ENCODE measurements around the gene RUFY2. TPM values are rescaled to one million over a fixed set of nuclear protein-coding genes. Genes with fewer than 3 reads are reported as not detected.

The RUFY2 gene
- total and polyA plus RNA-seq, 4 donors = 1.6 to 11.2 (median 7.7) TPM

GRCh38 chr10:68419376-68419775 is 12.3 kb upstream of the RUFY2 start:
- Histone ChIP-seq H3K36me3 (ENCODE audit: control insufficient read depth in 4 of 4, insufficient read depth in 3 of 4, low read depth in 1 of 4, low read length in 3 of 4) (peaks cover 0 to 2% (median 0%) of the 10 kb centered on the region in 4 donors), H3K9ac (ENCODE audit: low read depth in 1 of 2, low read length in 2 of 2) (no peak overlapping the region), H3K9me3 (ENCODE audit: control insufficient read depth in 4 of 4, low read length in 3 of 4) (no peaks in the 10 kb centered on the region), H3K27ac (ENCODE audit: low read depth in 1 of 2, low read length in 2 of 2) (no peak overlapping the region), H3K27me3 (ENCODE audit: control insufficient read depth in 4 of 4, insufficient read depth in 4 of 4, low read length in 3 of 4) (no peaks in the 10 kb centered on the region), H3K4me3 (ENCODE audit: low read depth in 1 of 3, low read length in 3 of 3) (no peak overlapping the region), H3K4me1 (ENCODE audit: control insufficient read depth in 4 of 4, insufficient read depth in 4 of 4, low read length in 3 of 4) (no peaks in the 10 kb centered on the region)
- TF ChIP-seq FOXA2 (IDR thresholded peaks at IDR 0.05) = no peak
- no peak for TF ChIP-seq HNF4A (conservative IDR thresholded peaks at IDR 0.05)
- no peak for TF ChIP-seq TAF1 (conservative IDR thresholded peaks at IDR 0.05)
- TF ChIP-seq, protein P1, sequence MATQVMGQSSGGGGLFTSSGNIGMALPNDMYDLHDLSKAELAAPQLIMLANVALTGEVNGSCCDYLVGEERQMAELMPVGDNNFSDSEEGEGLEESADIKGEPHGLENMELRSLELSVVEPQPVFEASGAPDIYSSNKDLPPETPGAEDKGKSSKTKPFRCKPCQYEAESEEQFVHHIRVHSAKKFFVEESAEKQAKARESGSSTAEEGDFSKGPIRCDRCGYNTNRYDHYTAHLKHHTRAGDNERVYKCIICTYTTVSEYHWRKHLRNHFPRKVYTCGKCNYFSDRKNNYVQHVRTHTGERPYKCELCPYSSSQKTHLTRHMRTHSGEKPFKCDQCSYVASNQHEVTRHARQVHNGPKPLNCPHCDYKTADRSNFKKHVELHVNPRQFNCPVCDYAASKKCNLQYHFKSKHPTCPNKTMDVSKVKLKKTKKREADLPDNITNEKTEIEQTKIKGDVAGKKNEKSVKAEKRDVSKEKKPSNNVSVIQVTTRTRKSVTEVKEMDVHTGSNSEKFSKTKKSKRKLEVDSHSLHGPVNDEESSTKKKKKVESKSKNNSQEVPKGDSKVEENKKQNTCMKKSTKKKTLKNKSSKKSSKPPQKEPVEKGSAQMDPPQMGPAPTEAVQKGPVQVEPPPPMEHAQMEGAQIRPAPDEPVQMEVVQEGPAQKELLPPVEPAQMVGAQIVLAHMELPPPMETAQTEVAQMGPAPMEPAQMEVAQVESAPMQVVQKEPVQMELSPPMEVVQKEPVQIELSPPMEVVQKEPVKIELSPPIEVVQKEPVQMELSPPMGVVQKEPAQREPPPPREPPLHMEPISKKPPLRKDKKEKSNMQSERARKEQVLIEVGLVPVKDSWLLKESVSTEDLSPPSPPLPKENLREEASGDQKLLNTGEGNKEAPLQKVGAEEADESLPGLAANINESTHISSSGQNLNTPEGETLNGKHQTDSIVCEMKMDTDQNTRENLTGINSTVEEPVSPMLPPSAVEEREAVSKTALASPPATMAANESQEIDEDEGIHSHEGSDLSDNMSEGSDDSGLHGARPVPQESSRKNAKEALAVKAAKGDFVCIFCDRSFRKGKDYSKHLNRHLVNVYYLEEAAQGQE (IDR thresholded peaks at IDR 0.05) = no peak
- WGBS = 95% methylated on average over 3 of the region's 3 CpGs
- DNase-seq (ENCODE audit: low spot score) = no peak

- no peaks in the 10 kb centered on the region for H3K9me3 ChIP-seq (ENCODE audit: control insufficient read depth in 4 of 4, low read length in 3 of 4)
- H3K4me1 ChIP-seq (ENCODE audit: control insufficient read depth in 4 of 4, insufficient read depth in 4 of 4, low read length in 3 of 4) = peaks cover 0 to 12% (median 5%) of the 10 kb centered on the region in 4 donors
- no peak overlapping the region for H3K4me3 ChIP-seq (ENCODE audit: low read depth in 1 of 3, low read length in 3 of 3)
- no peak for DNase-seq (ENCODE audit: low spot score)
- no peak overlapping the region for H3K9ac ChIP-seq (ENCODE audit: low read depth in 1 of 2, low read length in 2 of 2)
- H3K27me3 ChIP-seq (ENCODE audit: control insufficient read depth in 4 of 4, insufficient read depth in 4 of 4, low read length in 3 of 4) = no peaks in the 10 kb centered on the region
- TF ChIP-seq FOXA1 (IDR thresholded peaks at IDR 0.05) = no peak
- TF ChIP-seq, protein P2, sequence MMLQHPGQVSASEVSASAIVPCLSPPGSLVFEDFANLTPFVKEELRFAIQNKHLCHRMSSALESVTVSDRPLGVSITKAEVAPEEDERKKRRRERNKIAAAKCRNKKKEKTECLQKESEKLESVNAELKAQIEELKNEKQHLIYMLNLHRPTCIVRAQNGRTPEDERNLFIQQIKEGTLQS (IDR thresholded peaks at IDR 0.05) = no peak
- no peak for TF ChIP-seq EGR1 (IDR thresholded peaks at IDR 0.05; ENCODE audit: low read depth in 2 of 2)
- TF ChIP-seq, protein P1 (IDR thresholded peaks at IDR 0.05) = no peak
- TF ChIP-seq YY1 (IDR thresholded peaks at IDR 0.05) = no peak
- no peak for TF ChIP-seq JUND (IDR thresholded peaks at IDR 0.05)
- TF ChIP-seq TAF1 (conservative IDR thresholded peaks at IDR 0.05) = no peak
- TF ChIP-seq ZBTB33 (IDR thresholded peaks at IDR 0.05) = no peak
- no peak for TF ChIP-seq HNF4A (conservative IDR thresholded peaks at IDR 0.05)
- no peak for TF ChIP-seq HNF4G (IDR thresholded peaks at IDR 0.05)
- no peak for TF ChIP-seq RXRA (IDR thresholded peaks at IDR 0.05)
- no peak for TF ChIP-seq MAX (IDR thresholded peaks at IDR 0.05)
- H3K27ac ChIP-seq (ENCODE audit: low read depth in 1 of 2, low read length in 2 of 2) = no peak overlapping the region
- WGBS = 97% methylated on average over 2 of the region's 2 CpGs
- H3K36me3 ChIP-seq (ENCODE audit: control insufficient read depth in 4 of 4, insufficient read depth in 3 of 4, low read depth in 1 of 4, low read length in 3 of 4) = no peaks in the 10 kb centered on the region
Measured at GRCh38 chr10:68408898-68409518, 1.9 kb upstream of the RUFY2 start.

All from liver (tissue), 9 donors.